ENCODE data around the gene TAF8.
A peak's percentile ranks its signal among the peaks of the same experiment; 100 is the strongest.
"Not testable (repeated sequence)": the region's sequence is repeated elsewhere in the genome, so short reads cannot be mapped to it uniquely, and the experiment has no call there.

The TAF8 gene

GRCh38 chr6:42029062-42029685, 21.1 kb upstream of the TAF8 start:
- no peak for DNase-seq (ENCODE audit: low spot score)

- DNase-seq (ENCODE audit: low spot score) = no peak
These were observed 20.4 kb upstream of the TAF8 start for GRCh38 chr6:42029881-42030280.

- DNase-seq (ENCODE audit: low spot score) = no peak
These were observed 19.5 kb upstream of the TAF8 start for GRCh38 chr6:42030585-42031506.

GRCh38 chr6:42032366-42032765, 18.0 kb upstream of the TAF8 start:
- no peak for DNase-seq (ENCODE audit: low spot score)

GRCh38 chr6:42037669-42038068, 12.7 kb upstream of the TAF8 start:
- not testable (repeated sequence) for DNase-seq (ENCODE audit: low spot score)

GRCh38 chr6:42038163-42038562, 12.2 kb upstream of the TAF8 start:
- DNase-seq (ENCODE audit: low spot score) = no peak

GRCh38 chr6:42038811-42039408, 11.4 kb upstream of the TAF8 start:
- DNase-seq (ENCODE audit: low spot score) = no peak

- DNase-seq (ENCODE audit: low spot score) = no peak
These were observed 9.4 kb upstream of the TAF8 start for GRCh38 chr6:42040856-42041480.

GRCh38 chr6:42041481-42042053, 8.8 kb upstream of the TAF8 start:
- no peak for DNase-seq (ENCODE audit: low spot score)

GRCh38 chr6:42042108-42042507, 8.2 kb upstream of the TAF8 start:
- DNase-seq (ENCODE audit: low spot score) = no peak

GRCh38 chr6:42043787-42044475, 6.4 kb upstream of the TAF8 start:
- peak; percentile 95 for DNase-seq (ENCODE audit: low spot score)

- no peak for DNase-seq (ENCODE audit: low spot score)
These were observed 4.5 kb upstream of the TAF8 start for GRCh38 chr6:42045538-42046460.

GRCh38 chr6:42046464-42047212, 3.7 kb upstream of the TAF8 start:
- no peak for DNase-seq (ENCODE audit: low spot score)

- DNase-seq (ENCODE audit: low spot score) = no peak
These were observed 3.1 kb upstream of the TAF8 start for GRCh38 chr6:42047213-42047590.

- DNase-seq (ENCODE audit: low spot score) = no peak
These were observed 2.4 kb upstream of the TAF8 start for GRCh38 chr6:42047790-42048405.

- DNase-seq (ENCODE audit: low spot score) = no peak
These were observed 1.1 kb upstream of the TAF8 start for GRCh38 chr6:42049116-42049809.

GRCh38 chr6:42049948-42050296, 402 bp upstream of the TAF8 start:
- DNase-seq (ENCODE audit: low spot score) = no peak

- no peak for DNase-seq (ENCODE audit: low spot score)
These were observed 937 bp downstream of the TAF8 start for GRCh38 chr6:42051268-42051653.

GRCh38 chr6:42053601-42054000, 3.3 kb downstream of the TAF8 start:
- no peak for DNase-seq (ENCODE audit: low spot score)
